Osteocyte (in vitro differentiated cells): ENCODE data around the gene PTPRN2. TPM values are rescaled to one million over a fixed set of nuclear protein-coding genes. Genes with fewer than 3 reads are reported as not detected.

ENCODE experiments used
- DNase-seq: peaks from one replicate; pipeline ENCODE4 v3.0.0; 2021; ENCODE audit warnings: mixed read lengths; ENCODE audit not compliant: unreplicated experiment; ENCODE audit errors: extremely low spot score
- H3K27ac Mint-ChIP-seq: one replicate; pipeline ENCODE4 v1.8.0; 2021; ENCODE audit warnings: mild to moderate bottlenecking, mixed read lengths; ENCODE audit not compliant: unreplicated experiment
- H3K27me3 Mint-ChIP-seq: one replicate; pipeline ENCODE4 v1.8.0; 2021; ENCODE audit warnings: mixed read lengths; ENCODE audit not compliant: unreplicated experiment
- H3K36me3 Mint-ChIP-seq: one replicate; pipeline ENCODE4 v1.8.0; 2021; ENCODE audit warnings: mixed read lengths; ENCODE audit not compliant: unreplicated experiment
- H3K4me1 Mint-ChIP-seq: one replicate; pipeline ENCODE4 v1.8.0; 2021; ENCODE audit warnings: mixed read lengths; ENCODE audit not compliant: unreplicated experiment
- H3K4me3 Mint-ChIP-seq: one replicate; pipeline ENCODE4 v1.8.0; 2021; ENCODE audit warnings: mild to moderate bottlenecking, moderate library complexity, mixed read lengths; ENCODE audit not compliant: unreplicated experiment
- H3K9me3 Mint-ChIP-seq: one replicate; pipeline ENCODE4 v1.8.0; 2021; ENCODE audit warnings: mixed read lengths; ENCODE audit not compliant: unreplicated experiment
- total RNA-seq: library from RNA; stranded (reverse); gene quantifications from 2 replicates; pipeline ENCODE4 v1.2.1, GENCODE V29; 2021
- TF ChIP-seq, protein P1 (sequence below): fragments of 200-600 bp; sonication (generic); IDR thresholded peaks from 2 replicates; pipeline ENCODE4 v1.5.0; 2021; ENCODE audit warnings: antibody characterized with exemption, mild to moderate bottlenecking, moderate library complexity

Gene PTPRN2
- total RNA-seq, 1 donor from 2014 or later: 0.59 TPM

DNA sequence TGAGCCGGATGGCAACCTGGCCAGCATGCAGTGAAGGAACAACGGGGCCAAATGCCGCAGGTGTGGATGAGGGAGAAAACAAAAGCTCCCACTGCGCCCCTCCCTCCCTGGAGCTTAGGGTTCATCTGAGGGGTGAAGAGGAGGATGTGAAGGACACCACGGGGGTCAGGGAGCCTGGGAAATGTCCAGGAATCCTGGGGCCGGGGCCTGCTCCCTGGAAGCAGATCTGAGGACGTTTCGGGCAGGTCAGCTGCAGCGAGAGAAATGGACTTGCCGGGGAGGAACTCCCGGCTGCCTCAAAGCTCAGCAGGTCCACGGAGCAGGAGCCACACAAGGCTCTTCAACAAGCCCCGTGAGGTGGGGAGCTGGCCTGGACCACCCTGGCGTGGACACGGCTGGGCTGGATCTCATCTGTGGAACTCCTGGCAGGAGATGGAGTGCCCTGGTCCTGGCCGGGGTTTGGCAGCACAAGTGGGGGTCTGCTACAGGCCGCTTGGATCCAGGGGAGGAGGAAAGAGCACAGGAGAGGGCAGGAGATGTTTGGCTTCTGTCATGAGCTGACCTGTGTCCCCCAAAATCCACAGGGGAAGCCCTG, 585.0 kb downstream of the PTPRN2 start:
- H3K27ac Mint-ChIP-seq: no peak overlapping the region
- no peaks in the 10 kb centered on the region for H3K4me1 Mint-ChIP-seq
- peaks cover 2% of the 10 kb centered on the region for H3K36me3 Mint-ChIP-seq
- peaks cover 16% of the 10 kb centered on the region for H3K9me3 Mint-ChIP-seq
- no peaks in the 10 kb centered on the region for H3K27me3 Mint-ChIP-seq
- DNase-seq: no peak
- TF ChIP-seq, protein P1, sequence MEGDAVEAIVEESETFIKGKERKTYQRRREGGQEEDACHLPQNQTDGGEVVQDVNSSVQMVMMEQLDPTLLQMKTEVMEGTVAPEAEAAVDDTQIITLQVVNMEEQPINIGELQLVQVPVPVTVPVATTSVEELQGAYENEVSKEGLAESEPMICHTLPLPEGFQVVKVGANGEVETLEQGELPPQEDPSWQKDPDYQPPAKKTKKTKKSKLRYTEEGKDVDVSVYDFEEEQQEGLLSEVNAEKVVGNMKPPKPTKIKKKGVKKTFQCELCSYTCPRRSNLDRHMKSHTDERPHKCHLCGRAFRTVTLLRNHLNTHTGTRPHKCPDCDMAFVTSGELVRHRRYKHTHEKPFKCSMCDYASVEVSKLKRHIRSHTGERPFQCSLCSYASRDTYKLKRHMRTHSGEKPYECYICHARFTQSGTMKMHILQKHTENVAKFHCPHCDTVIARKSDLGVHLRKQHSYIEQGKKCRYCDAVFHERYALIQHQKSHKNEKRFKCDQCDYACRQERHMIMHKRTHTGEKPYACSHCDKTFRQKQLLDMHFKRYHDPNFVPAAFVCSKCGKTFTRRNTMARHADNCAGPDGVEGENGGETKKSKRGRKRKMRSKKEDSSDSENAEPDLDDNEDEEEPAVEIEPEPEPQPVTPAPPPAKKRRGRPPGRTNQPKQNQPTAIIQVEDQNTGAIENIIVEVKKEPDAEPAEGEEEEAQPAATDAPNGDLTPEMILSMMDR: no peak
- no peak overlapping the region for H3K4me3 Mint-ChIP-seq

DNA sequence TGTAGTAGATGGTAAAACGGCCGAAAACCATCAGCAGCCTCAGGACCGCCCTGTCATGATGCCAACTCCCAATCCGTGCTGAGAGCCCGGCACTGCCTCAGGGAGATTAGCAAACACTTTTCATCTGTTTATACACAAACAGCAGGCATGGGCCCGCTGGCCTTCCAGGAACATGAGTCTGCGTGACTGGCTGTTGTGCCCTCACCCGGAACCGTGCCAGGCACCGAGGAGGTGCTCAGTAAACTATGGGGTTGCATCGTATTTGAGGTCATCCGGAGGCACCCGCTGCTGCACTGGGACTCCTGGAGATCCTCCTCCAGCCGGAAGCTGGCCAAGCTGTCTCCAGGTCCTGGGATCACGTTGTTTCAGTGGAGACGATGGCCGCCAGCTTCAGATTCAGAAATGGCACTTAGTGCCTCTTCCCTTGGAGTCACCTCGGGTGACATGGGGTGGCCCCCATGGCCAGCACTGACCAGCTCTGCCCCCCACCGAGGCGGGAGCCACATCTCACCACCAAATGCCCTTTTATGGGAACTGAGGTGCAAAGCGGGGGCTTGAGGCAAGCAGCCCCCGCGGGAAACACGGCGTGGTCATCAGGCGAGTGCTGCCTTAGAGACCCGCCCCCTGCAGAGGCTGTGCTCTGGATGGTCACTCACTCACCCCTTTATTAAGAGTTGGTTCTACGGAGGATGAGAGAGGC, 585.9 kb downstream of the PTPRN2 start:
- Mint-ChIP-seq H3K27me3 (no peaks in the 10 kb centered on the region), H3K36me3 (peaks cover 2% of the 10 kb centered on the region), H3K4me3 (no peak overlapping the region), H3K4me1 (no peaks in the 10 kb centered on the region), H3K9me3 (peaks cover 8% of the 10 kb centered on the region), H3K27ac (no peak overlapping the region)
- TF ChIP-seq, protein P1: no peak
- no peak for DNase-seq

DNA sequence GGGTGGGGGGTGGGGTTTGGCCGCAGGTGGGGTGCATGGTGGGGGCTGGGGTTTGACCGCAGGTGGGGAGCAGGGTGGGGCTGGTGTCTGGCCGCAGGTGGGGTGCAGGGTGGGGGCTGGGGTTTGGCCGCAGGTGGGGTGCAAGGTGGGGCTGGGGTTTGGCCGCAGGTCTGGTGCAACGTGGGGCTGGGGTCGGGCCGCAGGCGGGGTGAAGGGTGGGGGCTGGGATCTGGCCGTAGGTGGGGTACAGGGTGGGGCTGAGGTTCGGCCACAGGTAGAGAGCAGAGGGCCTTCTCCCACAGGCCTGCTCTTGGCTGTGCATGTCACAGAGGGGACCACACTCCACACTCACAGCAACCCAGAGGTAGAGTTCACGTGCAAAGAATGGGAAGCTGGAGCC, 586.6 kb downstream of the PTPRN2 start:
- no peaks in the 10 kb centered on the region for H3K4me1 Mint-ChIP-seq
- DNase-seq: no peak
- no peaks in the 10 kb centered on the region for H3K27me3 Mint-ChIP-seq
- H3K9me3 Mint-ChIP-seq: peaks cover 8% of the 10 kb centered on the region
- H3K36me3 Mint-ChIP-seq: peaks cover 2% of the 10 kb centered on the region
- TF ChIP-seq, protein P1: no peak
- no peak overlapping the region for H3K27ac Mint-ChIP-seq
- no peak overlapping the region for H3K4me3 Mint-ChIP-seq

DNA sequence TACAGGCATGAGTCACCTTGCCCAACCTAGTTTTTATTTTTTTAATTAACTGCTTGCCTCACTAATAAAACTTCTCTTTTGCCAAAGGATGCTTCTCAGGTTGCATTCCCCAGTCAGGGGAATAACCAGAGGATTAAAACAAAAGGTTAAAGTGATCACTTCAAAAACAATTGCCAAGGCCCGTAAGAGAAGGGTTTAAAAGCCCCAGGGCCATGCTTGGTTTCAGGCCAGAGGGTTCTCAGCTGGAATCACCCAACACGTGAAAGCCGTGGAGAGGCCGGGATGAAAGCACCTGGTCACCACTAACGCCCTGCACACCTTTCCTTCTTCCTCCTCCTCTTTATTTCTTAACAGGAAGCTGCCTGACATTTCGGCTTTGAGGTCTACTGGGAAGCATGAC, 587.5 kb downstream of the PTPRN2 start:
- Mint-ChIP-seq H3K27ac (no peak overlapping the region), H3K9me3 (peaks cover 10% of the 10 kb centered on the region), H3K36me3 (peaks cover 2% of the 10 kb centered on the region), H3K4me1 (no peaks in the 10 kb centered on the region), H3K27me3 (no peaks in the 10 kb centered on the region), H3K4me3 (no peak overlapping the region)
- no peak for DNase-seq
- TF ChIP-seq, protein P1: no peak

DNA sequence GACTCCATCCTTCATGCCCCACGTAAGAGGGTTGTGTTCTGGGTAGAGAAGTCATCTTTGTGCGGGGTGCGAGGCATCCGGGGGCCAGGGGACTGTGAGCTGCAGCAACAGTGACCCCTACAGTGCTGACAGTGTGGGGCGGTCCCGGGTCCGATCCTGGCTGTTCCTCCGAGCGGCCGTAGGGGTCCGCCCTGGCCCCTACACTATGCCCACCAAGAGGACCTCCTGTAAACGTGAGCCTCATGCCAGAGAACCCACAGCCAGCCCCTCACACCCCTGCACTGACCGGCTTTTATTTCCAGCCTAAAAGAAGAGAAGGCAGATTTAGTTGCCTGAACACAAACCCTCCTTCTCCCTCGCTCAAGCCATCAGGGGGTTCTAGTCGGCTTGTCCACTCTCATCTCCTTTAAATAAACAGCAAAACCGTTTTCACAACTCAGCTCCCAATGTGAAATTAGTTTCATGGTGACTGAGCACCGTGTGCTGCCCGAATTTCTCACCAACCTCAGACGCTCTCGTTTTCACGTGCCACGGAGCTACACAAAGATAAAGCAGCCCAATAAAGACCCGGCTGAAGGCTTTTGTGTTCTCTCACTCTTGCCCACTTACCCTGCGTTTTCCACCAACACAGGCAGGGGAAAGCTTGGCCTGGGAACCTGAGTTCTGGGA, 588.6 kb downstream of the PTPRN2 start:
- no peak overlapping the region for H3K27ac Mint-ChIP-seq
- H3K4me1 Mint-ChIP-seq: no peaks in the 10 kb centered on the region
- TF ChIP-seq, protein P1: no peak
- DNase-seq: no peak
- H3K27me3 Mint-ChIP-seq: no peaks in the 10 kb centered on the region
- H3K36me3 Mint-ChIP-seq: peaks cover 2% of the 10 kb centered on the region
- peaks cover 12% of the 10 kb centered on the region for H3K9me3 Mint-ChIP-seq
- no peak overlapping the region for H3K4me3 Mint-ChIP-seq
